ENCODE results near the gene CARD6.
"Not testable (repeated sequence)": the region's sequence is repeated elsewhere in the genome, so short reads cannot be mapped to it uniquely, and the experiment has no call there.

Gene CARD6

DNA sequence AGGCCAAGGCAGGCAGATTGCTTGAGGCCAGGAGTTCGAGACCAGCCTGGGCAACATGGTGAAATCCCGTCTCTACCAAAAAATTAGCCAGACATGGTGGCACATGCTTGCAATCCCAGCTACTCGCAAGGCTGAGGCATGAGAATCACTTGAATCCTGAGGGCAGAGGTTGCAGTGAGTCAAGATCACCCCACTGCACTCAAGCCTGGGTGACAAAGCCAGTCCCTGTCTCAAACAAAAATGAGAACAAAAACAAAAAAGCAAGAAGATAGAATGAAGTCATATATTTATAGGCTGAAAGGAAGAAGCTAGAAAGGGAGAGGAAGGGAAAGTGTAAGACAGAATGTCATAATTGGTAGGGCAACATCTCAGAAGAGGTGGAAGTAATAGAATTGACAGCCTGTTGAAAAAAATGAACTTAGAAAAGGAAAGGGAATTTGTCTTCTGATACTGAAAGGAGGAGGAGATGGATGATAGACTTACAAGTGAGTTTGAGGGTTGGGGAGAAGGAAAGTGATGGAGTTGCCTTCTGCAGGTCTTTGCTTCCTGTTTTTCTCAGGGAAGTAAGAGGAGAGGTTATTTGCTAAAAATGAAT lies 32.2 kb downstream of the CARD6 start:
- no peak for DNase-seq (ENCODE audit: low spot score)

- no peak for DNase-seq (ENCODE audit: low spot score)
Measured at GRCh38 chr5:40875958-40876357, 34.8 kb downstream of the CARD6 start.

DNA sequence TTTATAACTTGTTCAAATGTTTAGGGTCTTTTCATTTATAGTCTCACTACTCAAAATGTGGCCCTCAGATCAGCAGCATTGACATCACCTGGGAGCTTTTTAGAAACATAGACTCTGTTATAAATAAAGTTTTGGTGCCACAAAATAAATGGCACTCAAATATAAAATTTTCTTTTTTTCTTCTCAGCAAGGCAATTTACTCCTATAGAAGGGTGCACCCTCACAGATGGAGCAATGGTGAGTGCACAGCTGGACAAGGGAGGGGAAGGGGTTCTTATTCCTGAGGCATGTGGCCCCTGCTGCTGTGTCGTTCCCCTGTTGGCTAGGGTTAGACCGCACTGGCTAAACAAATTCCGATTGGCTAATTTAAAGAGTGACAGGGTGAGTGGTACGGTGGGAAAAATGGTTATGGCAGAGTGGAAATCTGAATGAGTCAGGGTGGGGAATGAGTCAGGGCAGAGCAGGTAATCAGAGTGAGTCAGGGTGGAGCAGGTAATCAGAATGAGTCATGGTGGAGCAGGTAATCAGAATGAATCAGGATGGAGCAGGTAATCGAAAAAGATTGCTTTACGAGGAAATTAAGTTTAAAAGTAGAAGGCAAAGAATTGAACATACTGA lies 36.3 kb downstream of the CARD6 start:
- DNase-seq (ENCODE audit: low spot score) = no peak

GRCh38 chr5:40879163-40879942 lies 38.2 kb downstream of the CARD6 start:
- no peak for DNase-seq (ENCODE audit: low spot score)

DNA sequence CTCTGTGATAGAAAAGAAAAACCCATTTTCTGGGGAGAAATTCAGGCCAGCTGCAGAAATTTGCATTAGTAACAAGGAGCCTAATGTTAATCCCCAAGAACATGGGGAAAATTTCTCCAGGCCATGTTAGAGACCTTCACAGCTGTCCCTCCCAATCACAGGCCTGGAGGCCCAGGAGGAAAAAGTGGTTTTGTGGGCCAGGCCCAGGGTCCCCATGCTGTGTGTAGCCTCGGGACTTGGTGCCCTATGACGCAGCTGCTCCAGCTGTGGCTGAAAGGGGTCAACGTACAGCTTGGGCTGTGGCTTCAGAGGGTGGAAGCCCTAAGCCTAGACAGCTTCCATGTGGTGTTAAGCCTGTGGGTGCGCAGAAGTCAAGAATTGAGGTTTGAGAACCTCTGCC lies 41.1 kb downstream of the CARD6 start:
- DNase-seq (ENCODE audit: low spot score) = no peak

DNA sequence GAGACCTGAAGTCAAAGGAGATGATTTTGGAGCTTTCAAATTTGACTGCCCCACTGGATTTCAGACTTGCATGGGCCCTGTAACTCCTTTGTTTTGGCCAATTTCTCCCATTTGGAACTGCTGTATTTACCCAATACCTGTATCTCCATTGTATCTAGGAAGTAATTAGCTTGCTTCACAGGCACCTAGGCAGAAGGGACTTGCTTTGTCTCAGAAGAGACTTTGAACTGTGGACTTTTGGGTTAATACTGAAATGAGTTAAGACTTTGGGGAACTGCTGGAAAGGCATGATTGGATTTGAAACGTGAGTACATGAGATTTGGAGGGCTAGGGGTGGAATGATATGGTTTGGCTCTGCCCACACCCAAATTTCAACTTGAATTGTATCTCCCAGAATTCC lies 41.9 kb downstream of the CARD6 start:
- not testable (repeated sequence) for DNase-seq (ENCODE audit: low spot score)

GRCh38 chr5:40895440-40896425 lies 54.6 kb downstream of the CARD6 start:
- DNase-seq (ENCODE audit: low spot score) = not testable (repeated sequence)

DNA sequence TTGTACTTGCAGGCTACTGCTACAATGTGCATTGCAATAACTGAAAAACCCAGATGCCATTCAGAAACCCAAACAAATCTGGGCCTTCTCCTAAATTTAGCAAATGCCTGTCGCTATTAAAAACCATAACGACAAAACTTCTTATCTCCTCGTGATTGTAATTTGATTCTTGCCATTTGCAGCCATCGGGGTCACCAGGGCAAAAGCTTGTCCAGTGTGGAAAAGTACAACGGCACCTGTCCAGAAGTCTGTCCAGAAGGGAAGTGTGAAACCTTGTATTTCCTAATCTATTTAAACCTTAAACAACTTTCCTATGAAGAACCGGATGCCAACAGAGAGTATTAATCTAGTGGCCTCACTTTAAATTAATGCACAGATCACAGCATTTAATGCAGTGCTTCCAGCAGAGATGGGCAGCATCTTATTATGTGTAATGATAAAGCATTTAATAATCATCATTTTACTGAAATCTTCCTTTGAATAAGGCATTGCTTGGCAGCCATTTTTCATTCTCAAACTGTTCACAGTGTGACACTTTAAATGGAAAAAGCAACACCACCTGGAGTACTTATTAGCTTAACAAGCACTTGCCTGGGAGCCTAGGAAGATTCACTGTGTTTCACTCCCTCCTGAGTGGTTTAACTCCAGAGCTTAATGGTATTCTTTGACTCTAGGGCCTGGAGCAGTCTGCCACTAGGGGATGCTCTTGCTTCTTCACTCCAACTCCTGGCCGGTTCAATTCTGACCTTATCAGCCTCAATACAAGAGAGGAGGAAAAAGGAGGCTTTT lies 63.2 kb downstream of the CARD6 start:
- no peak for DNase-seq (ENCODE audit: low spot score)

GRCh38 chr5:40904994-40905306 lies 63.8 kb downstream of the CARD6 start:
- DNase-seq (ENCODE audit: low spot score) = no peak

- no peak for DNase-seq (ENCODE audit: low spot score)
Measured at GRCh38 chr5:40906351-40906751, 65.2 kb downstream of the CARD6 start.

DNA sequence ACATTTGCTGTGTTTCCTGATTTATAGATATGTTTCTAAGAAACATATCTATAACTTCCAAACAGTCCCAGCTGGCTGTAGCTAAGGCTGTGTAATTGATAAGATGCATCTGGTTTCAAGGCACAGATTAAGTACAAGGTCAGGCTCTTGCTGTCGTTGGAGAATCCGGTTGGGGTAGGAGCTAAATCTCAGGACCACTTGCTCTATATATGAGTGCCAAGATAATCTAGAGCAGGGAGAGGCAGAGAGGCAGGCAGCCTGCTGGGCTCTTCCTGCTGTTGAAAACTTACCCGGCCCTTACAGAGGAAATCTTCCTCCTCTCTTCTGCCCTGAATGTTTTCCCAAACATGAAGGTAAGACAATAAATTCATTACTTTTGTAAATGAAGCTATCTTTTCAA lies 68.1 kb downstream of the CARD6 start, which contains the start of gene C7:
TSS of gene C7 (plus strand) at position 234 of the 400 bp plus-strand sequence. CDS start at position 348, 114 bp downstream.
- no peak for DNase-seq (ENCODE audit: low spot score)

DNA sequence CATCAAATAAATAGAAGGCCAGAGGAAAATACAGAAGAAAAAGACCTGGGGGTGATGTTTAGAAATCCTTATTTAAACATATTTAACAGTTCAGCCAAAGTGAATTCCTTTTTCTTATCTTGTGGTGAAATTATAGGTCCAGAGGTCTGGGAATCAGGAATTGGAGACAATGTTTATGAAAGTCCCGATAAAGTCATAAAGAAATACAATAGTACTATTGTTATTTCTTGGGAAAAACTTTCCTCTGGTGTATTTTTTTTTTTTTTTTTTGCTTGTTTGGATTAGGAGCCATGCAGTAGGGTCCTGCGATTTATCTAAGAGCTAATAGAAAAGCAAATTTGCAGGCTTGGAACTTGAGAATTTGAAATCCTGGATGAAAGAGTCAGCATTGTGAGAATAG lies 68.6 kb downstream of the CARD6 start:
- no peak for DNase-seq (ENCODE audit: low spot score)

Data from left forelimb (tissue), 1 donor.